Osteocyte (in vitro differentiated cells): Measurements from ENCODE around the gene CCDC116. TPM values are rescaled to one million over a fixed set of nuclear protein-coding genes. Genes with fewer than 3 reads are reported as not detected.
"Not testable (repeated sequence)": the region's sequence is repeated elsewhere in the genome, so short reads cannot be mapped to it uniquely, and the experiment has no call there.

Experiments used
- DNase-seq: peaks from one replicate; pipeline ENCODE4 v3.0.0; 2021; ENCODE audit warnings: mixed read lengths; ENCODE audit not compliant: unreplicated experiment; ENCODE audit errors: extremely low spot score
- H3K27ac Mint-ChIP-seq: one replicate; pipeline ENCODE4 v1.8.0; 2021; ENCODE audit warnings: mild to moderate bottlenecking, mixed read lengths; ENCODE audit not compliant: unreplicated experiment
- H3K27me3 Mint-ChIP-seq: one replicate; pipeline ENCODE4 v1.8.0; 2021; ENCODE audit warnings: mixed read lengths; ENCODE audit not compliant: unreplicated experiment
- H3K36me3 Mint-ChIP-seq: one replicate; pipeline ENCODE4 v1.8.0; 2021; ENCODE audit warnings: mixed read lengths; ENCODE audit not compliant: unreplicated experiment
- H3K4me1 Mint-ChIP-seq: one replicate; pipeline ENCODE4 v1.8.0; 2021; ENCODE audit warnings: mixed read lengths; ENCODE audit not compliant: unreplicated experiment
- H3K4me3 Mint-ChIP-seq: one replicate; pipeline ENCODE4 v1.8.0; 2021; ENCODE audit warnings: mild to moderate bottlenecking, moderate library complexity, mixed read lengths; ENCODE audit not compliant: unreplicated experiment
- H3K9me3 Mint-ChIP-seq: one replicate; pipeline ENCODE4 v1.8.0; 2021; ENCODE audit warnings: mixed read lengths; ENCODE audit not compliant: unreplicated experiment
- total RNA-seq: library from RNA; stranded (reverse); gene quantifications from 2 replicates; pipeline ENCODE4 v1.2.1, GENCODE V29; 2021
- TF ChIP-seq, protein P1 (sequence below): fragments of 200-600 bp; sonication (generic); IDR thresholded peaks from 2 replicates; pipeline ENCODE4 v1.5.0; 2021; ENCODE audit warnings: antibody characterized with exemption, mild to moderate bottlenecking, moderate library complexity

CCDC116 gene
- total RNA-seq, 1 donor from 2014 or later = 0.59 TPM

- Mint-ChIP-seq H3K27ac (peak overlapping the region; percentile 64), H3K4me1 (peaks cover 20% of the 10 kb centered on the region), H3K4me3 (peak overlapping the region; percentile 86), H3K27me3 (no peaks in the 10 kb centered on the region), H3K9me3 (no peaks in the 10 kb centered on the region), H3K36me3 (peaks cover 3% of the 10 kb centered on the region)
- DNase-seq = no peak
- TF ChIP-seq, protein P1, sequence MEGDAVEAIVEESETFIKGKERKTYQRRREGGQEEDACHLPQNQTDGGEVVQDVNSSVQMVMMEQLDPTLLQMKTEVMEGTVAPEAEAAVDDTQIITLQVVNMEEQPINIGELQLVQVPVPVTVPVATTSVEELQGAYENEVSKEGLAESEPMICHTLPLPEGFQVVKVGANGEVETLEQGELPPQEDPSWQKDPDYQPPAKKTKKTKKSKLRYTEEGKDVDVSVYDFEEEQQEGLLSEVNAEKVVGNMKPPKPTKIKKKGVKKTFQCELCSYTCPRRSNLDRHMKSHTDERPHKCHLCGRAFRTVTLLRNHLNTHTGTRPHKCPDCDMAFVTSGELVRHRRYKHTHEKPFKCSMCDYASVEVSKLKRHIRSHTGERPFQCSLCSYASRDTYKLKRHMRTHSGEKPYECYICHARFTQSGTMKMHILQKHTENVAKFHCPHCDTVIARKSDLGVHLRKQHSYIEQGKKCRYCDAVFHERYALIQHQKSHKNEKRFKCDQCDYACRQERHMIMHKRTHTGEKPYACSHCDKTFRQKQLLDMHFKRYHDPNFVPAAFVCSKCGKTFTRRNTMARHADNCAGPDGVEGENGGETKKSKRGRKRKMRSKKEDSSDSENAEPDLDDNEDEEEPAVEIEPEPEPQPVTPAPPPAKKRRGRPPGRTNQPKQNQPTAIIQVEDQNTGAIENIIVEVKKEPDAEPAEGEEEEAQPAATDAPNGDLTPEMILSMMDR = no peak
These were observed 11.2 kb downstream of the CCDC116 start for GRCh38 chr22:21643533-21644357.

GRCh38 chr22:21645513-21645912 is 13.0 kb downstream of the CCDC116 start:
- H3K27ac Mint-ChIP-seq, H3K27me3 Mint-ChIP-seq, H3K4me3 Mint-ChIP-seq, H3K36me3 Mint-ChIP-seq, DNase-seq, H3K9me3 Mint-ChIP-seq: not testable (repeated sequence)
- peaks cover 20% of the 10 kb centered on the region for H3K4me1 Mint-ChIP-seq

DNA sequence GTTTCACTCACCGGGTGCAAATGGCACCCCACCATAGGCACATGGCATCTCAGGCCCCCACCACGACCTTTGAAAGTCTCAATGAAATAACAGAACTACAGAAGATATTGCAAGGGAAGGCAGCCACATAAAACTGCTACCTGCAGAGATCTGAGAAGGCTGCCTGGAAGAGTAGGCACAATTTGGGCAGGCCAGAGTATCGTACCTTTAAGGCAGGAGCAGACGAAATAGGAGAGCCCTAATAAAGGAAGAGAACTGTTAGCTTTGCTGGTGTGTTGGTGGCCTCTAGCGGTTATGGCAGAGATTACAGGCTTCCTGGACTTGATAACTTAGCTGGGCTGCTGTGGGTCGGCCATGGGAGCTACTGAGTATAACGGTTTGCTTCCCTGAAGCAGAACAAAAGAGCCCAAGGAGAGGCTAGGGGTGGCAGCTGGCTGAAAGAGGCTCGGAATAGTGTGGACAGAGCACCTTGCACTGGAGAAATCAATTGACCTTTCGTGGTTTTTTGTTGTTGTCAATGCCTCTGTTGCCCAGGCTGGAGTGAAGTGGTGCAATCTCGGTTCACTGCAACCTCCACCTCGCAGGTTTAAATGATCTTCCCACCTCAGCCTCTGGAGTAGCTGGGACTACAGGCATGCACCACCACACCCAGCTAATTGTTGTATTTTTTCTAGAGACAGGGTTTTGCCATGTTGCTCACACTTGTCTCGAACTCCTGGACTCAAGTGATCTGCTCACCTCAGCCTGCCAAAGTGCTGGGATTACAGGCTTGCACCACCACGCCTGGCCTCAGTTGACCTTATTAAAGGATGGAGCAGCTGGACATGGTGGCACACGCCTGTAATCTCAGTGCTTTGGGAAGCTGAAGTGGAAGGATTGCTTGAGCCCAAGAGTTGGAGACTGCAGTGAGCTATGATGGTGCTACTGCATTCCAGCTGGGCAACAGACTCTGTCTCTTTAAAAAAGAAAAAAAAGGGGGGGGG is 14.3 kb downstream of the CCDC116 start:
- no peak overlapping the region for H3K4me3 Mint-ChIP-seq
- H3K36me3 Mint-ChIP-seq = peaks cover 3% of the 10 kb centered on the region
- peak; percentile 89 for DNase-seq
- no peak overlapping the region for H3K27ac Mint-ChIP-seq
- peaks cover 21% of the 10 kb centered on the region for H3K4me1 Mint-ChIP-seq
- H3K27me3 Mint-ChIP-seq = no peaks in the 10 kb centered on the region
- TF ChIP-seq, protein P1 = peak; percentile 87
- H3K9me3 Mint-ChIP-seq = no peaks in the 10 kb centered on the region

DNA sequence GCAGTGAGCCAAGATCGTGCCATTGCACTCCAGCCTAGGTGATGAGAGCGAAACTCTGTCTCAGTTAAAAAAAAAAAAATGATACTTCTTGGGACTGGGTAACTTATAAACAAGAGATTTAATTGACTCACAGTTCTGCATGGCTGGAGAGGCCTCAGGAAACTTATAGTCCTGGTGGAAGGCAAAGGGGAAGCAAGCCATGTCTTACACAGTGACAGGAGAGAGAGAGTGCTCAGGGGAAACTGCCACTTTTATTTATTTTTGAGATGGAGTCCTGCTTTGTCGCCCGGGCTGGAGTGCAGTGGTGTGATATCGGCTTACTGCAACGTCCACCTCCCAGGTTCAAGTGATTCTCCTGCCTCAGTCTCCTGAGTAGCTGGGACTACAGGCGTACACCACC is 17.7 kb downstream of the CCDC116 start:
- Mint-ChIP-seq H3K27ac (no peak overlapping the region), H3K9me3 (no peaks in the 10 kb centered on the region), H3K4me3 (no peak overlapping the region), H3K36me3 (peaks cover 3% of the 10 kb centered on the region), H3K4me1 (peaks cover 15% of the 10 kb centered on the region), H3K27me3 (no peaks in the 10 kb centered on the region)
- DNase-seq = no peak
- TF ChIP-seq, protein P1 = no peak

DNA sequence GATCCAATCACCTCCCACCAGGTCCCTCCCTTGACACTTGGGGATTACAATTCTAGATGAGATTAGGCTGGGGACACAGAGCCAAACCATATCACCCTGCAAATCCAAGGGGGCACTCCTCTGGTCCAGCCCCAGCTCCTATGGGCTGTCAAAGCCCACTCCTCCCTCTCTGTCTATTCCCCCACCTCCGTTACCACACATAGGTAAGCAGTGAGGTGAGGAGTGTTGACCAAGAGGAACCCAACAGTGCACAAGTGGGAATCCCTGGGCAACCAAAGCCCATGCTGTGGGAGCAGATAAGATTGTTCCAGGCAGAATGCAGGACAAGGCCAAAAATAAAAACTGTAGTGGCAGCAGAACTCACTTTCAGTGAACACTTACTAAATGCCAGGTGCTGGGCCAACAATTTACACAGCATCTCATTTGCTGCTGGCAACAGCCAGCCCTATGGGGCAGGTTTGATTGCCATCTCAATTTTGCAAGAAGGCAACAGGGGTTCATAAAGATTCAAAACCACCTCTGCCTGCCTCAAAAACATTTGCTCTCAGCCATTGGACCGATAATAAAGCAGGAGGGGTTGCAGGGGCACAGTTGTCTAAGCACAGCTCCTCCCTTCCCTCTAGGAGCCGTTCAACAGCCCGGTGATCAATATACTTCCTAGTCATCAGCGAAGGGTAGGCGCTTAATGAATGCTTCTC is 18.4 kb downstream of the CCDC116 start:
- Mint-ChIP-seq H3K4me3 (peak overlapping the region; percentile 90), H3K9me3 (no peaks in the 10 kb centered on the region), H3K4me1 (peaks cover 15% of the 10 kb centered on the region), H3K27ac (peak overlapping the region; percentile 79), H3K36me3 (peaks cover 3% of the 10 kb centered on the region), H3K27me3 (no peaks in the 10 kb centered on the region)
- no peak for DNase-seq
- TF ChIP-seq, protein P1 = no peak
